ENCODE results near the gene CCDC102A.

- no peak for TF ChIP-seq CTCF (CRISPR knock-in tag; IDR thresholded peaks at IDR 0.05)
- TF ChIP-seq ZNF530 (CRISPR knock-in tag; IDR thresholded peaks at IDR 0.05; ENCODE audit: low read depth) = no peak
- TF ChIP-seq SNAPC5 (CRISPR knock-in tag; IDR thresholded peaks at IDR 0.05; ENCODE audit: borderline replicate concordance) = no peak
- no peak for TF ChIP-seq GATAD2A (CRISPR knock-in tag; IDR thresholded peaks at IDR 0.05)
- no peak for TF ChIP-seq UBTF (CRISPR knock-in tag; IDR thresholded peaks at IDR 0.05)
- no peak for TF ChIP-seq ZSCAN25 (CRISPR knock-in tag; IDR thresholded peaks at IDR 0.05)
- TF ChIP-seq HCFC1 (IDR thresholded peaks at IDR 0.05; ENCODE audit: low read depth, low read length) = no peak
- no peak for TF ChIP-seq AHDC1 (CRISPR knock-in tag; IDR thresholded peaks at IDR 0.05; ENCODE audit: borderline replicate concordance)
Measured at GRCh38 chr16:57507136-57508034, 29.0 kb downstream of the CCDC102A start.

Measured in HepG2 (cell line).